CD4-positive, CD25-positive, alpha-beta regulatory T cell (primary cell): ENCODE data around the gene FUNDC2. TPM values are rescaled to one million over a fixed set of nuclear protein-coding genes. Genes with fewer than 3 reads are reported as not detected.

Source experiments
- ATAC-seq, 2 donors: fragments of 150-1000 bp; cut with Tn5 transposase; one replicate each; pipeline ENCODE4 v1.10.0; 2021; ENCODE audit warnings: low read depth in 2 of 2, moderate number of reproducible peaks in 2 of 2, moderate library complexity in 1 of 2
- DNase-seq, 3 donors: peaks; one replicate each; pipeline versions ENCODE4 v3.0.0 to v3.0.0-alpha.2; 2012 to 2022; ENCODE audit warnings: mixed read lengths in 1 of 3
- H3K27ac ChIP-seq: one replicate; pipeline ENCODE4 v1.7.0; 2013; ENCODE audit warnings: mild to moderate bottlenecking, low read length; ENCODE audit not compliant: insufficient read depth, poor library complexity, severe bottlenecking
- H3K27me3 ChIP-seq: one replicate; pipeline ENCODE4 v1.7.0; 2013; ENCODE audit warnings: low read length; ENCODE audit not compliant: control insufficient read depth, insufficient read depth
- H3K36me3 ChIP-seq: one replicate; pipeline ENCODE4 v1.7.0; 2013; ENCODE audit warnings: mild to moderate bottlenecking, low read length, moderate library complexity; ENCODE audit not compliant: control insufficient read depth, insufficient read depth
- H3K4me1 ChIP-seq: 2 replicates; pipeline ENCODE4 v1.7.0; 2013; ENCODE audit warnings: mild to moderate bottlenecking, low read length; ENCODE audit not compliant: insufficient read depth, control insufficient read depth, poor library complexity, severe bottlenecking
- H3K4me3 ChIP-seq: one replicate; pipeline ENCODE4 v1.7.0; 2013; ENCODE audit warnings: low read depth, mild to moderate bottlenecking, low read length, moderate library complexity
- H3K9me3 ChIP-seq, 2 experiments: 1 replicate in 1 of 2; 2 replicates in 1 of 2; pipeline ENCODE4 v1.7.0; 2013; ENCODE audit warnings: low read length in 2 of 2, mild to moderate bottlenecking in 1 of 2, moderate library complexity in 1 of 2; ENCODE audit not compliant: control insufficient read depth in 2 of 2
- H3K27ac Mint-ChIP-seq, 3 donors: one replicate each; pipeline ENCODE4 v1.8.0; 2020 to 2022; ENCODE audit warnings: mild to moderate bottlenecking in 3 of 3, mixed read lengths in 3 of 3, moderate library complexity in 2 of 3
- H3K27me3 Mint-ChIP-seq: one replicate; pipeline ENCODE4 v1.8.0; 2022; ENCODE audit warnings: mild to moderate bottlenecking, mixed read lengths
- H3K36me3 Mint-ChIP-seq: one replicate; pipeline ENCODE4 v1.8.0; 2020; ENCODE audit warnings: mixed read lengths
- H3K4me1 Mint-ChIP-seq, 4 donors: one replicate each; pipeline ENCODE4 v1.8.0; 2020 to 2022; ENCODE audit warnings: mixed read lengths in 4 of 4, mild to moderate bottlenecking in 1 of 4
- H3K4me3 Mint-ChIP-seq, 4 donors: one replicate each; pipeline ENCODE4 v1.8.0; 2020 to 2022; ENCODE audit warnings: mild to moderate bottlenecking in 4 of 4, mixed read lengths in 4 of 4, moderate library complexity in 3 of 4
- H3K9me3 Mint-ChIP-seq, 7 donors: one replicate each; pipeline ENCODE4 v1.8.0; 2020 to 2022; ENCODE audit warnings: mixed read lengths in 7 of 7, mild to moderate bottlenecking in 3 of 7, moderate library complexity in 2 of 7
- polyA plus RNA-seq, 4 donors: library from polyadenylated mRNA; unstranded; fragments of 300-500 nt; fragmentation: Illumina TruSeq; gene quantifications; one replicate each; pipeline ENCODE4 v1.2.3, GENCODE V29; 2021
- total RNA-seq: library from RNA; stranded (reverse); gene quantifications from one replicate; pipeline ENCODE4 v1.2.3, GENCODE V29; 2022

Gene FUNDC2
- total and polyA plus RNA-seq, 5 donors from 2014 or later, result 36.9 to 185 (median 169) TPM

DNA sequence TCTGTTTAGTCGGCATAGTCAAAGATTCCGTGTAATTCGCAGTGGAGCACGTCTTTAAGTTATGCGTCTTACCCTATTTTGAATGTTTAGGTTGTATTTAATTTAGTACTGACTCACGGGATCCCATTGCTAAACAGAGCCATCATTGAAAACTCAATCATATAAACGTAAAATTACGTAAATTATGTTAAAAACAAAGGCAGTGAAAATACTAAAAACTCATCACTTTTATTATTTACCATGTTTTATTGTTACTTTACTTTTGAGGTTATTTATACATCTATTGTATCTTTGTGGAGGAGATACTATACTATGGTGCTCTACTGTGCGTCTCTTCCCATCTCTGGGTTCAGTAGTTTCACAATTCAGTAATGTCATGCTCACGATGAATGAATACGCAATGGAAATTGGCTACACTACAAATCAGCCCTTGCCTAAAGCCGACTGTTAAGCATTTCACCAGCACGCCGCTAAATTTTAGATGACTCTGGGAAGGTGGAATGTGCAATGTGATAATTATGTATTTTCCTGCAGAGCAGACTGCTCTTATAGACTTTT is 944 bp downstream of the FUNDC2 start:
- H3K27me3 ChIP-seq, result no peaks in the 10 kb centered on the region
- H3K4me3 ChIP-seq, result peak overlapping the region; percentile 85
- no peaks in the 10 kb centered on the region for H3K36me3 ChIP-seq
- DNase-seq, result peak in 2 of 3 donors; percentile 22 to 41
- Mint-ChIP-seq H3K9me3 (no peaks in the 10 kb centered on the region), H3K4me1 (peaks cover 12 to 31% (median 15%) of the 10 kb centered on the region in 4 donors), H3K27me3 (peaks cover 17% of the 10 kb centered on the region), H3K4me3 (peak overlapping the region; percentile 89 to 96 (median 90)), H3K36me3 (no peaks in the 10 kb centered on the region), H3K27ac (peak overlapping the region; percentile 86 to 93 (median 92))
- H3K4me1 ChIP-seq, result peaks cover 7% of the 10 kb centered on the region
- no peak for ATAC-seq
- H3K27ac ChIP-seq, result peak overlapping the region; percentile 92
- H3K9me3 ChIP-seq, result no peaks in the 10 kb centered on the region

DNA sequence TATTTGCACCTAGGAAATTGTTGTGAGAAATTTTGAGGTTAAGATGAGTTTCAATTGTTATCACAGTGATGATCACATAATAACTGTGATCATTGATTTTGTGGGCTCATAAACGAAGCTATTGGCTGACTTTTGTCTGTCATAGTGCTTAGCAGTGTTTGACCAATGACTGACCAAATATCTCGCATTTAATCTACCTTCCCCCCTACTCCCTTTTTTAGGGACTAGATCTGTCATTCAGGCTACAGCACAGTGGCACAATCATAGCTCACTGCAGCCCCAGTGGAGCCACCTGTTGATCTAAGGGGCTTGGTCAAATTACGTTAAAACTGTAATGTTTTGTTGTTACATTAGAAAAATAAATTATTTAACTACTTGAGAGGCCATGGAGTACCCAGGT is 1.5 kb downstream of the FUNDC2 start:
- Mint-ChIP-seq H3K4me3 (peak overlapping the region; percentile 89 to 96 (median 90)), H3K27me3 (peaks cover 17% of the 10 kb centered on the region), H3K36me3 (no peaks in the 10 kb centered on the region), H3K27ac (peak overlapping the region in 2 of 3 donors; percentile 44 to 92), H3K9me3 (no peaks in the 10 kb centered on the region), H3K4me1 (peaks cover 12 to 31% (median 15%) of the 10 kb centered on the region in 4 donors)
- Histone ChIP-seq H3K36me3 (no peaks in the 10 kb centered on the region), H3K4me3 (peak overlapping the region; percentile 85), H3K27ac (peak overlapping the region; percentile 92), H3K4me1 (peaks cover 7% of the 10 kb centered on the region), H3K9me3 (no peaks in the 10 kb centered on the region), H3K27me3 (no peaks in the 10 kb centered on the region)
- DNase-seq, result peak in 1 of 3 donors; percentile 15
- ATAC-seq, result no peak

DNA sequence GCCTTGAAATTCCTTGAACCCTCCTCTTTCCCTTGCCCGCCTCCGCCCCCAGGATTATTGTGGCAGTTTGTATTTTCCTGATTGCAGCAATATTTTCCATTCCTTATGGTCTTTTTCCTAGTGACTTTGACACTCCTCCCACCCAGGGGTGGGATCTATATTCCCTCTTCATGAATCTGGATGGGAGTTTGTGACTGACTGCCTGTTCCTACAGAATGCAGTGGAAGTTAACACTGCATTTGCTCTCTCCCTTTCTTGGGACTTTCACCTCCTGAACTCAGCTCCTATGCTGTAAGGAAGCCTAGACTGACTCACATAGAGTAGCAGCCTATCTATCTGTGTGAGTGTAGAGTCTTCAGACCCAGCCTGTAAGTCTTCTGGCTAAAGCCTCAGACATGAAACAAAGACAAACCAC is 2.2 kb downstream of the FUNDC2 start:
- no peaks in the 10 kb centered on the region for H3K27me3 ChIP-seq
- H3K36me3 ChIP-seq, result no peaks in the 10 kb centered on the region
- Mint-ChIP-seq H3K27me3 (peaks cover 11% of the 10 kb centered on the region), H3K36me3 (no peaks in the 10 kb centered on the region), H3K27ac (peak overlapping the region in 1 of 3 donors; percentile 92), H3K9me3 (no peaks in the 10 kb centered on the region), H3K4me1 (peaks cover 12 to 31% (median 15%) of the 10 kb centered on the region in 4 donors), H3K4me3 (peak overlapping the region; percentile 42 to 90 (median 64))
- peaks cover 7% of the 10 kb centered on the region for H3K4me1 ChIP-seq
- no peak for ATAC-seq
- DNase-seq, result no peak
- H3K4me3 ChIP-seq, result no peak overlapping the region
- H3K9me3 ChIP-seq, result no peaks in the 10 kb centered on the region
- no peak overlapping the region for H3K27ac ChIP-seq

DNA sequence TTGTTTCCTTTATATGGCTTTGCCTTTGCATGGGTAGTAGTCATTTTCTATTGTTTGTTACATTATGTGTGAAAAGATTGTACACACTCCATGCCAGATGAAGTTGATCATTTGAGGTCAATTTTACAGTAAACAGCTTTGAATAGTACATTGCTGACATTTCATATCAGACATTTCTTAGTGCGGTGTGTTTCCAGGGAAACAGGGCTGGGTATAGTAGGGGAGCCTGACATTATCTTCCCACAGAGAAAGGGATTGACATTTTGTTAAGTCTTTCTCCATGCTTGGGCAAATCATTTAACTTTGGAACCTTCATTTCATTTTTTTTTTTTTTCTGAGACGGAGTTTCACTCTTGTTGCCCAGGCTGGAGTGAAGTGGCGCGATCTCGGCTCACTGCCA is 5.0 kb downstream of the FUNDC2 start:
- no peak overlapping the region for H3K27ac ChIP-seq
- H3K9me3 ChIP-seq, result peaks cover 0 to 2% of the 10 kb centered on the region in 2 experiments
- peaks cover 15% of the 10 kb centered on the region for H3K36me3 ChIP-seq
- ATAC-seq (no peak), DNase-seq (no peak)
- no peaks in the 10 kb centered on the region for H3K27me3 ChIP-seq
- Mint-ChIP-seq H3K27me3 (peaks cover 2% of the 10 kb centered on the region), H3K27ac (peak overlapping the region in 2 of 3 donors; percentile 63), H3K36me3 (peaks cover 16% of the 10 kb centered on the region), H3K4me3 (no peak overlapping the region), H3K9me3 (peaks cover 0 to 6% (median 0%) of the 10 kb centered on the region in 7 donors), H3K4me1 (peaks cover 12 to 33% (median 14%) of the 10 kb centered on the region in 4 donors)
- H3K4me3 ChIP-seq, result no peak overlapping the region
- H3K4me1 ChIP-seq, result peaks cover 7% of the 10 kb centered on the region

DNA sequence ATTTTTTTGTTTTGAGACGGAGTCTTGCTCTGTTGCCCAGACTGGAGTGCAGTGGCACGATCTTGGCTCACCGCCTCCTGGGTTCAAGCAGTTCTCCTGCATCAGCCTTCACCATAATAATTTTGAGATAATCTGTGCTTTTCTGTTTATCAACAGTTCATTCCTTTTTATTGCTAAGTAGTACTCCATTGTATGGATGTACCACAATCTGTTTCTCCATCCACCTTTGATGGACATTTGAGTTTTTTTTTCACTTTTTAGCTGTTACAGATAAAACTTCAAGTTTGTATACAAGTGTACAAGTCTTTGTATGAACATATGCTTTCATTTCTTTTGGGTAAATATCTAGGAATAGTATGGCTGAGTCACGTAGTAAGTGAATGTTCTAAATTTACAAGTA is 9.0 kb downstream of the FUNDC2 start:
- no peaks in the 10 kb centered on the region for H3K27me3 Mint-ChIP-seq
- H3K9me3 Mint-ChIP-seq, result peaks cover 0 to 6% (median 0%) of the 10 kb centered on the region in 7 donors
- H3K27ac ChIP-seq, result no peak overlapping the region
- peaks cover 20% of the 10 kb centered on the region for H3K36me3 Mint-ChIP-seq
- H3K4me3 ChIP-seq, result no peak overlapping the region
- no peak overlapping the region for H3K27ac Mint-ChIP-seq
- peaks cover 15% of the 10 kb centered on the region for H3K36me3 ChIP-seq
- H3K4me3 Mint-ChIP-seq, result no peak overlapping the region
- H3K9me3 ChIP-seq, result peaks cover 0 to 2% of the 10 kb centered on the region in 2 experiments
- no peak for ATAC-seq
- H3K4me1 ChIP-seq, result no peaks in the 10 kb centered on the region
- no peak for DNase-seq
- H3K27me3 ChIP-seq, result no peaks in the 10 kb centered on the region
- H3K4me1 Mint-ChIP-seq, result peaks cover 10 to 28% (median 17%) of the 10 kb centered on the region in 4 donors

DNA sequence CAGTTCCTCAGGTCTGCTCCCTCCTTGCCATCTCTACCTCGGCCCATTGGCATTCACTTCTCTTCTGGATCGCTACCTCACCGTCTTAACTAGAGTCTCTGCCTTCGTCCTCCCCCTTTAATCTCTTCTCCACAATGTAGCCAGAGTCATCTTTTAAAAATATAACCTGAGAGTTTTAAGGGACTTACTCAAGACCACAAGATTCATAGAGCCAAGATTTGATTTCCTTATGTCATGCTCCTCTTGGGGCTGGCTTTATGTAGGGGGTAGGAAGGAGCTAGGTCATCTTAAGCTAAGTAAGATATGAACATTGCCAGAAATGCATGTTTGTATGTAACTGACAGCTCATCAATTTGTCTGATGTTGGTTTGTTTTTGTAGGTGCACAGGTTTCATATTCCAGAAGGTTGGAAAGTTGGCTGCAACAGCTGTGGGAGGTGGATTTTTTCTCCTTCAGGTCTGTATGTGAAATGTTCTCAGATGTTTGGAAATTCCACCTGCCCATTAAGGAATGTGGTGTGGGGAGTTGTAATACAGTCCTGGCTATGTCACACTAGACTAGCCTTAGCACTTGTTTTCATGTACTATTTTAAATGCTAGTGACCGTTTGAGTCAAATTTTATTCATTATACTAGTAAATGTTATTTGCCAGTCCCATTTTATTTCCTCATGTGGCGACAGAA is 19.6 kb downstream of the FUNDC2 start:
- Mint-ChIP-seq H3K9me3 (no peaks in the 10 kb centered on the region), H3K27me3 (no peaks in the 10 kb centered on the region), H3K36me3 (no peaks in the 10 kb centered on the region), H3K27ac (no peak overlapping the region), H3K4me1 (peaks cover 0 to 16% (median 8%) of the 10 kb centered on the region in 4 donors), H3K4me3 (no peak overlapping the region)
- no peak for ATAC-seq
- Histone ChIP-seq H3K36me3 (peaks cover 12% of the 10 kb centered on the region), H3K27ac (no peak overlapping the region), H3K4me1 (no peaks in the 10 kb centered on the region), H3K27me3 (no peaks in the 10 kb centered on the region), H3K4me3 (no peak overlapping the region), H3K9me3 (no peaks in the 10 kb centered on the region)
- no peak for DNase-seq

DNA sequence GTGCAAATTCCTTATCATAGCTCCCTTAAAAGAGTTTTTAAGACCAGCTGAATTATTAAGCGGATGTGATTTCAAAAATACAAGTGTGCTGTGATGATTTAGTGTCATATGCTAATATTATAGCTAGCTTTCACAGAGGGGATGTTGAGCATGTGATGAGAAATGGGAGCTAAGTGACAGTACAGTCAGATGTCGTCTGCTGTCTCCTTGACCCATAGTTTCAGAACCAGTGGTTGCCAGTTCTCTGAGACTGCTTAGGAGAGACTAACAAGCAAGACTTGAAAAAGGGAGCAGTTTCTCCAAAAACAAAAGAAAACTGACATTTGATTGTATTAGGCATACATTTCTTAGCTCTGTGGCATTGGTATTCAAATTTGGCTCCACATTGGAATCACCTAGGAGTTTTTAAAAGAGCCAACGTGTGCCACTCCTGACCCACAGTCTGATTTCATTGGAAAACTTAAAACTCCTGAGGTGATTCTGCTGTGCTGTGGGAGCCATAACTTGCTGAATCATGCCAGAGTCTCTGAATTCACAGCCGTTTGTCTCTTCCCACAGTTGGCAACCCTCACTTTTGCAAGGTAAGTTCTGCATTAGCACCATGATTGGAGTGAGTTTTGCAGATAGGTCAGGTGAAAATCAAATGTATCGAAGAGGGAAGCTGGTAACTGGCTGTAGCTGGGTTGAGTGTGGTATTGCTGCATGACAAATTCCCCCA is 20.3 kb downstream of the FUNDC2 start:
- peaks cover 0 to 16% (median 8%) of the 10 kb centered on the region in 4 donors for H3K4me1 Mint-ChIP-seq
- Histone ChIP-seq H3K27me3 (no peaks in the 10 kb centered on the region), H3K9me3 (no peaks in the 10 kb centered on the region), H3K4me1 (no peaks in the 10 kb centered on the region), H3K4me3 (no peak overlapping the region), H3K27ac (no peak overlapping the region), H3K36me3 (peaks cover 16% of the 10 kb centered on the region)
- ATAC-seq, result no peak
- H3K4me3 Mint-ChIP-seq, result no peak overlapping the region
- no peak for DNase-seq
- H3K27me3 Mint-ChIP-seq, result no peaks in the 10 kb centered on the region
- H3K36me3 Mint-ChIP-seq, result peaks cover 5% of the 10 kb centered on the region
- no peaks in the 10 kb centered on the region for H3K9me3 Mint-ChIP-seq
- no peak overlapping the region for H3K27ac Mint-ChIP-seq
